Right kidney (tissue), 1 donor: ENCODE data around the gene CCR4.
A peak's percentile ranks its signal among the peaks of the same experiment; 100 is the strongest.
"Not testable (repeated sequence)": the region's sequence is repeated elsewhere in the genome, so short reads cannot be mapped to it uniquely, and the experiment has no call there.

Experiments
- DNase-seq: peaks from one replicate; pipeline ENCODE4 v3.0.0-alpha.2; 2016

The CCR4 gene

DNA sequence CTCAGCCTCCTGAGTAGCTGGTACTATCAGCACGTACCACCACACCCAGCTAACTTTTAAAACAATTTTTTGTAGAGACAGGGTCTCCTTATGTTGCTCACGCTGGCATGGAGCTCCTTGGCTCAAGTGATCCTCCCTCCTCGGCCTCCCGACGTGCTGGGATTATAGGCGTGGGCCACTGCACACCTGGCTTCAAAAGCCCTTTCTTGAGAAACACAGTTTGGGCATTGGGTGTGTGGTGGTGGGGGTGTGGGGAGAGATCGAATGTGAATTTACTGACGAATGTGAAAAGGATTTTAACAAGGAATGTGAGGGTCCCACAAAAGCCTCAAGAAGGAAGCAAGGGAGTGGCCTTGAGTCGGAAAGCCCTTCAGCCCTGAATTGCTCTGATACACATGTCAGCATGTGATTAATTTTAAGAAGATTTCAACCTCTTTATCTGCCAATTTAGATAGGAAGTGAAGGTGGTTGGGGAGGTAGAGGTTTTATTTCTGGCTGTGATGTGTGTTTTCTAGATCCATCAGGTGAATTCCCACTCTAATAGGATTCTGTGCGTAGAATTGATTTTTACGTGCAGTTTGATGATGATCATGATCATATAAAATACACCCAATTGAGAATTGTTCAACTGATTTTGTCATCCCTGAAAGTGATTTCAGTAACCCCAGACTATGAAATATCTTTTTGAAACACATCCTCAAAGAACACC lies 1.1 kb downstream of the CCR4 start:
- DNase-seq = no peak

DNA sequence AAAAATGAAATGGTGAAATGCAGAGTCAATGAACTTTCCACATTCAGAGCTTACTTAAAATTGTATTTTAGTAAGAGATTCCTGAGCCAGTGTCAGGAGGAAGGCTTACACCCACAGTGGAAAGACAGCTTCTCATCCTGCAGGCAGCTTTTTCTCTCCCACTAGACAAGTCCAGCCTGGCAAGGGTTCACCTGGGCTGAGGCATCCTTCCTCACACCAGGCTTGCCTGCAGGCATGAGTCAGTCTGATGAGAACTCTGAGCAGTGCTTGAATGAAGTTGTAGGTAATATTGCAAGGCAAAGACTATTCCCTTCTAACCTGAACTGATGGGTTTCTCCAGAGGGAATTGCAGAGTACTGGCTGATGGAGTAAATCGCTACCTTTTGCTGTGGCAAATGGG lies 3.1 kb downstream of the CCR4 start:
- no peak for DNase-seq

DNA sequence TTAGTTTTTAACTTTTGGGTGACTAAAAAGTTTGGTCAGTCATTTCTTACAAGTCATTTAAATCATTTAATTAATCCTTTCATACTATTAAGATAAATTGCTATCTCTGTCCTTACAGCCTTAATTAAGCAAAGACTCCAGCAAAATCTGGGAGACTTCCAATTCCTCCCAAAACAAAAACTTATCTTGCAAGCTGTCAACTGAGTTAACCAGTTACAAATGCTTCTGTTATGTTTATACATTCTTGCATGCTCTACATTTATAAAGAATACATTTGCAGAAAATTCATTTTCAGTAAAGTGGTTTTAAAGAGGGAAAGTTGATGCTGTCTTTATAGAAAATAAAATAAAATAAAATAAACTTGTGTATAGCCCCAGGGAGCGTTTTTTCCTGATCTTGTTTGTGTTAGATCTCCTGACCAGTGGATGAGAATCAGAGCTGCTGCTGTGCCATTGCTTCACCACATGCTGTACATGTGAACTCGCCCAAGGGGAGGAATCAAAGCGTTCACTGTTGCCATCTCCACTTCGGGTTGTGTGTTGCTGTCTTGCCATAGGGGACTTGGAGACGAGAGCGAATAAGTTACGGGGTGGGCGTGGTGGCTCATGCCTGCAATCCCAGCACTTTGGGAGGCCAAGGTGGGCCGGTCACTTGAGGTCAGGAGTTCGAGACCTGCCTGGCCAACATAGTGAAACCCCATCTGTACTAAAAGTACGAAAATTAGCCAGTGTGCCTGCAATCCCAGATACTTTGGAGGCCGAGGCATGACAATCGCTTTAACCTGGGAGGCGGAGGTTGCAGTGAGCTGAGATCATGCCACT lies 5.5 kb downstream of the CCR4 start:
- no peak for DNase-seq

DNA sequence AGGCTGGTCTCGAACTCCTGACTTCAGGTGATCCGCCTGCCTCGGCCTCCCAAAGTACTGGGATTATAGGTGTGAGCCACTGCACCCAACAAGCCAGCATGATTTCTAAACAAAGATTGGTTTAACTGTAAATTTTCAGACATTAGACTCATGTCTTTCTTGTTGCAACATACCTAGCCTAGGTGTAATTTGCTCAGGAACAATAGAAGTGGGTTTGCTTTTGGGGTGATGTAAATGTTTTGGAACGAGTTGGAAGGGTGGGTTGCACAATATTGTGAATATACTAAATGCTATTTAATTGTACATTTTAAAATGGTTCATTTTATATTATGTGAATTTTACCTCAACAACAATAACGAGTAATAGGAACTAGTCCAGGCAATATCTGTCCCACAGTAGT lies 7.1 kb downstream of the CCR4 start:
- DNase-seq = no peak

DNA sequence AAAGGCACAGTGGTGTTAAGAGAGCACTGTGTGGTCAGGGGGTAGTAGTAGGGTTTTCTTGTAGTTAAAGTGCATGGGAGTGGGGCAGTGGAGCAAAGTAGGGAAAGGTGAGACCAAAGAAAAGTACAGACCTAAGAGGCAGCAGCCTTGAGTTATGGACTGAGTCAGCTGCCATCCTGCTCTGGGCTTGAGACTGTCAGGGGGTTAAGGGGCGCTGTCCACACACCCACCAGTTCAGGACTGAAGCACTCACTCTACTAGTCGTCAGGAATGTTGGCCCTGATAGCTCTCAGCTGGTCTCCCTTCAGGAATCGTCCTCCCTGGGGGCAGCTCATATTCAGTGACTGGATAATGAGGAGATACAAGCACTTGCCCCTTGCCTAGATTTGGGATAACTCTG lies 7.9 kb downstream of the CCR4 start:
- no peak for DNase-seq

DNA sequence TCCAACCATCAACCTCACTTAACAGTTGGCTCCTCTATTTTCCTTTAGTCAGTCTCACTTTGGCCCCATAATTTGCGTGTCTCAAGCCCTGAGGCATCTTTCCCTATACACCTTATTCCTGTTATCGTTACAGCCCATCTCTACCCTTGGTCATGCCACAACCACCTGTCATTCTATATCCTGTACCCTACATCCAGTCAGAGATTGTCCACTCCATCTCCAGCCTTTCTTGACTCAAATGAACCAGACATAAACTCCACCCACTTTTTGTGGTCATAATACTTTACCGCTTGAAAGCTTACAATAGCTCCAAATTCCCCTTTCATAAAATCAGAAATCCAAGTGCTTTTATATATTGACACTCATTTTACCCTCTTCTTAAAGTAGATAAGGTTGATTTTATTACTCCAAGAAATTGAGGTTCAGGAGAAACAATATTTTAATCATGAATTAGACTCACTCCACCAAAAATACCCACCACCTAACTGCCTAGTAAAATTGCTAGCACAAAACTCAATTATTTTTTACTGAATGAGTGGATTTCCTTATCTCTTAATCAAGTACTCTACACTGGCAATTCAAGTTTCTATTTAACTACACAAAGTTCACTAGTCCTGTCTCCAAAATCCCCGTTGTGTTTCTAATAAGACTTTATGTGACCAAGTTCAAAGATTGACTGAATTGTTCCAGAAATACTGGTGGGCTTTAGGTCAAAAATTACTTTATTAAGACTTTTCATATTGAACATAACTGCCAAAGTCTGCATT lies 9.1 kb downstream of the CCR4 start:
- DNase-seq = no peak

DNA sequence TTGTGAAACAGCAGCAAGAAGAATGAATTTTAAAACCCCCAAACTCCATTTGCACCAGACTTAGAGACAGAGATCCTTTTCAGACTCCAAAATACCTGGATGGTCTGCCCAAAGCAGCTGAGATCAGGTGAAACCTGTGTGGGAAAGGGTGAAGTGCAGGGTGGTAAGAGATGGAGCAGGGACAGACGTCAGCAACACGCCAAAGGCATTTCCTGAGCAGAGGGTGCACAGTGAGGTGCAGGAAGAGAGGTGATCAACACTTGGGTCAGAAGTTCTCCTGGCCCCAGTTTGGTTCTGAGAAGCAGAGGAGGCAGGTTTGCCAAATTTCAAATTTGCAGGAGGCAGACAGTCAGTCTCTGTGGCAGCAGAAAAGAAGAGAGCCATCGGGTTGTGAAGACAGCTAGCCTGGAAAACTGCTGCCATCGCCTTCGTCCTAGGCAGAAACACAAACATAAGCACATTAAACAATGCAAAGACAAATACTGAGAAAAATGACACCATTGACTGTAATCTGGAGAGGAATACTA lies 9.8 kb downstream of the CCR4 start:
- no peak for DNase-seq

DNA sequence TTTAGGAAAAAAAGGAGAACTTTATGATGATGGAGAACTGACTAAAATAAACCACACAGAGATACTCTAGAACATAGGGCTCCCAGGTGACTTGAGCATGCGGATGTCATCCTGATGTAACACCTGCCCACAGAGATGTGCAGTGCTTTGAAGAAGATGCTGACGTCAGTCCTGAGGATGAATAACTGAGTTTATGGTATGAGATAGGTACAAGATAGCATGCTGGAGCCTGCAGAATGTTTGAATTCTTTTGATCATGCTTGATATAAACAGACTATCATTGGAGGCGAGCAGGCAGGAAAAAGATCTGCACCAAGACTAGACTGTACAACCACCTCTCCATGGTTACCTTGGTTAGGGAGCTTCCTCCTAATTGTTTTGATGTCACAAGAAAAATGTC lies 12.4 kb downstream of the CCR4 start:
- DNase-seq = no peak

DNA sequence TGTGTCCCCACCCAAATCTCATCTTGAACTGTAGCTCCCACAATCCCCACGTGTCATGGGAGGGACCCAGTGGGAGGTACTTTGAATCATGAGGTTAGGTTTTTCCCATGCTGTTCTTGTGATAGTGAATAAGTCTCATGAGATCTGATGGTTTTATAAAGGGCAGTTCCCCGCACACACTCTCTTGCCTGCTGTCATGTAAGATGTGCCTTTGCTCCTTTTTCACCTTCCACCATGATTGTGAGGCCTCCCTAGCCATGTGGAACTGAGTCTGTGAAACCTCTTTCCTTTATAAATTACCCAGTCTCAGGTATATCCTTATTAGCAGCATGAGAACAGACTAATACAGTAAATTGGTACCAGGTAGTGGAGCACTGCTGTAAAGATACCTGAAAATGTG lies 13.3 kb downstream of the CCR4 start:
- not testable (repeated sequence) for DNase-seq

DNA sequence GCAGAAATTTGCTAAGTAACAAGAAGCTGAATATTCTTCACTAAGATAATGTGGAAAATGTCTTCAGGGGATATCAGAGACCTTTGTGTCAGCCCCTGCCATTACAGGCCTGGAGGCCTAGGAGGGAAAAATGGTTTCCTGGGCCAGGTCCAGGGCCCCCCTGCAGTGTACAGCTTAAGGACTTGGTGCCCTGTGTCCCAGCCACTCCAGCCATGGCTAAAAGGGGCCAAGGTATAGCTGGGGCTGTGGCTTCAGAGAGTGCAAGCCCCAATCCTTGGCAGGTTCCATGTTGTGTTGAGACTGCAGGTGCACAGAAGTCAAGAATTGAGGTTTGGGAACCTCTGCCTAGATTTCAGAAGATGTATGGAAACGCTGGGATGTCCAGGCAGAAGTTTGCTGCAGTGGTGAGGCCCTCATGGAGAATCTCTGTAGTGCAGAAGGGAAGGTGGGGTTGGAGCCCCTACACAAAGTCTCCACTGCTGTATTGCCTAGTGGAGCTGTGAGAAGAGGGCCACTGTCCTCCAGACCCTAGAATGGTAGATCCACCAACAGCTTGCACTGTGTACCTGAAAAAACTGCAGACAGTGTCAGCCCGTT lies 14.3 kb downstream of the CCR4 start:
- DNase-seq = not testable (repeated sequence)

DNA sequence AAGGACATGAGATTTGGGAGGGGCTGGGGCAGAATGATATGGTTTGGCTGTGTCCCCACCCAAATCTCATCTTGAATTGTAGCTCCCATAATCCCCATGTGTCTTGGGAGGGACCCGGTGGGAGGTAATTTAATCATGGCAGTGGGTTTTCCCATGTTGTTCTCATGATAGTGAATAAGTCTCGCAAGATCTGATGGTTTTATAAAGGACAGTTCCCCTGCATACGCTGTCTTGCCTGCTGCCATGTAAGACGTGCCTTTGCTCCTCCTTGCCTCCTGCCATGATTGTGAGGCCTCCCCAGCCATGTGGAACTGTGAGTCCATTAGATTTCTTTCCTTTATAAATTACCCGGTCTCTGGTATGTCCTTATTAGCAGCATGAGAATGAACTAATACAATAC lies 15.2 kb downstream of the CCR4 start:
- not testable (repeated sequence) for DNase-seq

DNA sequence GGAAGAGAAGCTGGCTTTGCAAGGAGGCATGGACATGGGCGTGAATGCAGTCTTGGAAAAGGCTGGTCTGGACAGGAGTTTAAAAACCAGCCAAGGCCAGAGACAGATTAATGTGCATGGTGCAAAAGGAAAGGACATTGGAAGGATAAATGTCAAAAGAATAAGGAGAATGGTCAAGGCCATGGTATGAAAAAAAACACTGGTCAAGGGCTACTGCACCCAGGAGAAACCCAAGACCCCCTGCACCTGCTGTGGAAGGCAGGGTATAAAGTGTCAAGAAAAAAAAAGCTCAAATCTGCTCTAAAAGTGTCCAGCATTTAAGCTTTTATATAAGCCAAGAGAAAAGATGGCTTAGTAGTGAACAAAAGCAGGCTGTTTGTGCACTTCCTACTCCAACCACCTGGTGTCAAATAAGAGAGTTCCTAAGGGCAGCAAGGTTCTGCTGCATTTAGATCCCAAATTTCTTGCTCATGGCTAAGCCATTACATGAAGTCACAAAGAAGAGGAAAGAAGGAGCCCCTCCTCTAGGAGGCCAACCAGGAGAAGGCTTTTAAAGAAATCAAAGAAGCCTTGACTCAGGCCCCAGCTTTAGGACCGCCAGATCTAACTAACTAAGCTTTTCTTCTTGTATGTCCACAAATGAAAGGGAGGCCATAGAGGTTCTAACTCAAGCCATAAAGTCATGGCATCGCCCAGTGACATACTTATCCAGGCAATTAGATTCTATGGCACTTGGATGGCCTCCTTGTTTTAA lies 16.9 kb downstream of the CCR4 start:
- DNase-seq = no peak

DNA sequence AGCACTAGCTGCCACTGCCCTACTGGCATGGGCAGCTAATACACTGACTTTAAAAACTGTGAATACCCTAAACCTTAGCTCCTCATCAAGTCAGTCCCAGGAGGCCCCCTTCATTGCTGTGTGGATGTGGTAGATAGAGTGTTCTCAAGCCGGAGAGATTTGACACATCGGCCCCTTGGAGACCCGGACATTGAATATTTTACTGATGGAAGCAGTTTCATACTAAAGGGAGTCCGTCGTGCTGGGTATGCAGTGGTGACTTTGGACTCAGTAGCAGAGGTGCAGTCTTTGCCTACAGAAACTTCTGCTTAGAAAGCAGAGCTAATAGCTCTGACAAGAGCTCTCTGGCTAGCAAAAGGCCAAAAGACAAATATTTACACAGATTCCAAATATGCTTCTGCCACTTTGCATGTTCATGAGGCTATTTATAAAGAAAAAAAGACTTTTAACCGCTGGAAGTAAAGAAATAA lies 17.5 kb downstream of the CCR4 start:
- DNase-seq = no peak

DNA sequence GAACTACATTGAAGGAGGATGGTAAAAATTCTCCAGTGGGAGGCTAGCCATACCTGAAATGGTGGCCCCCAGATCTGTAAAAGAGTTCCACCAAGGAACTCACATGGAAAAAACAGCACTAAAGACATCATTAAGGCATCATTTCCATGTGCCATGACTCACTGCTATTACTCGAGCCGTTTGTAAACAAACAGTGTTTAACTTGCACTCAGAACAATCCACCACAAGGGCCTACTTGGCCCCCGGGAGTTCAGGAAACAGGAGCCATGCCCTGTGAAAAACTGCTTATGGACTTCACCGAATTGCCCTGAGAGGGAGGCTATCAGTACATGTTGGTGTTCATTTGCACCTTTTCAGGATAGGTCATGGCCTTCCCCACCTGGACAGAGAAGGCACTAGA lies 18.2 kb downstream of the CCR4 start:
- DNase-seq = no peak

DNA sequence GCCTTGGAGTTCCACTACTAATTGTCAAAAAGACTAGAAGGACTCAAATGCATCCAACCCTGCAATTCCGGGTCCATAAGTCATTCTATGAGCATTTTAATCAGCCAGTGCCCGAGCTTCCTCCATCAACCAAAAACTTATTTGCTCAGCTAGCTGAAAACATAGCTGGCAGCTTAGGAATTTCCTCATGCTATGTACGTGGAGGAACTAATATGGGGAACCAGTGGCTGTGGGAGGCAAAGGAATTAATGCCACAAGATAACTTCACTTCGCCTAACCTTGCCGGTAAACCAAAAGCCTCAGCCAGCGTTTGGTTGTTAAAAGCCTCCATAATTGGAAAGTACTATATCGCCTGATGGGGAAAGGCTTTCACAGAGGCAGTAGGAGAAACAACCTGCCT lies 19.8 kb downstream of the CCR4 start:
- not testable (repeated sequence) for DNase-seq

DNA sequence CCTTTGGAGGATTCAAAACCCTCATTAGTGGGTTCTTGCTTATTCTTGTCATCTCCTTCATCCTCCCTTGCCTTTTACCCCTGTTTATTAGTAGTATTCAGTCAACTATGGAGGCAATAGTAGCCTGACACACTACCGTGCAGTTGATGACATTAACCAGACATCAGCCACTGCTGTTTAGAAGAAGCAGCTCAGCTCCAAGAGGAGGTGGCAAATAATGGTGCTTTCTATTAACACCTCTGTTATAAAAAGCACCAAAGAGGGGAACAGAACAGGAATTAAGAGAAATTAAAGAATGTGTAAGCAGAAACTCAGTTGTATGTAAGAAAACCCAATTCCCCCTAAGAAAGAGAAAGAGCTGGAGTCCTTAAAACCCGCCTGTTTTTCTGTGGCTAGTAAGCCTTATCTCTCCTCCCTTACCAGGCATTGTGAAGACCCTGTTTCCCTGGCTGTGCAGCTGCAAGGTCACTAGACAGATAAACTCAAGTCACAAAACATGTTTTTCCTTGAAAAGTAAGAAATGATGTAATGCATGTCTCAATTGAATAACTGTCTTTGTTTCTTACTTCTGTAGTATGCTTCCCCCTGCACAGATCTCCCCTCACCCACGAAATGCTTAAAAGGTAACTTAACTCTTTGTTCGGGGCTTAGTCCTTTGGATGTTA lies 21.2 kb downstream of the CCR4 start:
- DNase-seq = no peak

DNA sequence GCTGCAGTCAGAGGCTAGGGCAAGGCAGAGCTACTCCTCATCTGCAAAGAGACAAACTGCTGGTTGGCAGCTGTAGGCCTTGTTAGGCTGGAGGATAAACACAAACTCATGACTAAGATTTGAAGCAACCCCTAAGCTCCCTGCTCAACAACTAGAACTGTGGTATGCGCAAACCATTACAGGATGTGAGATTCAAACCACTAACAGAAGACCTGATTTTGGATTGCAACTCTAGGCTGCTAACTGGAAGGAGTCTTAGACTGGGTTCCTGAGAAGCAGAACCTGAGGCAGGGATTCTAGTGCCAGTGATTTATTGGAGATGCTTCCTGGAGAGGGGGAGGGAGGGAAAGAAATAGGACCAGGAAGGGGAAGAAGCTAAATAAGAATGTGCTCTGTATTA lies 22.5 kb downstream of the CCR4 start:
- DNase-seq = no peak

DNA sequence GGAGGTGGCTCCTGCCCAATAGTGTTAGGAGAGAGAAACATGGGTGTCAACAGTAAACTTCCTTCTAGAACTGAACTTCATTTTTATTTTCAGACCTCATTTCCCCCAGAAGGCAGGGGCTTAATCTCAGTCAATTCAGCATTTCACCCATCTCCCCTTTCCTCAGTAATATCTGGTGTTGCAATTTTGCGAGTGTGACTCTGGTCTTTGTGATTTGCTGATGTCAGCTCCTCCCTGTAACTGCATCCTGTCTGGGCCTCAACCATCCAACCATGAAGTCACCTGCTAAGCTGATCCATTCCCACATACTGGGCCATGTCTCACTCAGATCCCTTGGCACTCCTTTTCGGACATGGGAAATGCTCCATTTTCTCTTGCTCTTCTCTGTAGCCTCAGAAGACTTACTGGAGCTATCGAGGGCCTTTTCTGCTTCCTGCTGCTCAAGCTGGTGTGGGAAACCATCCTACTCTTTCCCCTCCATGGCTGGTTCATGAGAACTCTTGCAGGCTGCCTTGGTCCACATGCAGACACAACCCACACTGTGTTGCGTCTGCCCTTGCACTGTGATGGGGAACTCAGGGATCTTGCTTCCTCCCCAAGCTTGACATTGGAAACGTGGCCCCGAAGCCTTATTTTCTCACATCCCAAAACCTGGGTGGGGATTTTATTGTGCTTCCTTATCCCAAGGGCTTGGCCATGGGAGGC lies 24.6 kb downstream of the CCR4 start:
- peak; percentile 11 for DNase-seq

DNA sequence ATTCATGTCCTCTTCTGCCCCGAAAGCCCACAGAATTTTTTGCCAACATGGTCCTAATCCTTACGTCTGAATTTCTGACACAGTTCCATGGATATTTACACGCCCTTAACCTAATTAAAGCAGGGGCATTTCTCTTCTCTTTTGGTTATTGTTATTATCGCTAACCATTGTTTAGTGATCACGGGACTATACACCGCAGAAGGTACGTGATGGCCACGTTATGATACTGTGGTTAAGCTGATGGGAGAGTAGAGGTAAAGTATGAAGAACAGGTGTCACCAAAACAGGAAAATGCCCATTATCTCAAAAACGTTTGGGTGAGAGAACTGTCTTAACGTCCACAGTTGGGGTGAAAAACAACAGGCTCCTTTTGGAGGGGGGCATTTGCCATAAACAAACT lies 26.4 kb downstream of the CCR4 start:
- no peak for DNase-seq

DNA sequence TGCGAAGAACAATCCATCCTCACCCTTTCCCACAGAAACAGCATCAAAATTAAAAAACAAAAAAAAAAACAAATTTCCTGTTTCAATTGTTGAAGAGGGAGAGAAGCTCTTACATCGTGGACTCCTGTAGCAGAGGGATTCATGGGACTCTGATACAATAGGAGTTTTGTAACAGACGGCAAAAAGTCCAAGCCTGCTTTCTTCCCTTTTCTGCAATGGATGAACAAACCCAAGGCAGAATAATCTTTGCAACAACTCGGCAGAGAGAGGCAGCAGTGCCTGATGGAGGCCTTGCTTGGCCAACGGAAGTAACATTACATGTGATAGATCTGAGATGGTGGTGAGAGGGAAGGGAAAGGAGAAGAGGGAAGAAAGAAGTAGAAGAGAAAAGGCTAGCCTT lies 26.9 kb downstream of the CCR4 start:
- DNase-seq = no peak

DNA sequence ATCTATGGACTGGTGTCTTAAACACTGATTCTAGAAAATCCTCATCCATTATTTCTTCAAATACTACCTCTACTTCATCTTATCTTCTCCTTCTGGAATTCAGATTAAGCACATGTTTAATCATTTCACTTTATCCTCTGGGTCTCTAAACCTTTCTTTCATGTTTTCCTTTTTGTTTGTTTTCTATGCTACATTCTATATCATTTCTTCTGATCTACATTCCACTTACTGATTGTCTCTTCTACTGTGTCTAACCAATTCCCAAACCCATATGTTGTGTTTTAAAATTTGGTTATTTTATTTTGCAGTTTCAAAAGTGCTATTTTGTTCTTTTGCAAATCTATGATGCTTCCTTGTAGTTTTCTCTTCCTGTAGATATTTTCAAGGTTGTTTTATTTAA lies 31.7 kb downstream of the CCR4 start:
- no peak for DNase-seq
